Measurements from ENCODE around the gene SIX2.

Gene SIX2

GRCh38 chr2:45000921-45001868 is 8.1 kb downstream of the SIX2 start:
- no peak for DNase-seq (ENCODE audit: low read depth)

GRCh38 chr2:45000341-45000901 is 8.8 kb downstream of the SIX2 start:
- no peak for DNase-seq (ENCODE audit: low read depth)

DNA sequence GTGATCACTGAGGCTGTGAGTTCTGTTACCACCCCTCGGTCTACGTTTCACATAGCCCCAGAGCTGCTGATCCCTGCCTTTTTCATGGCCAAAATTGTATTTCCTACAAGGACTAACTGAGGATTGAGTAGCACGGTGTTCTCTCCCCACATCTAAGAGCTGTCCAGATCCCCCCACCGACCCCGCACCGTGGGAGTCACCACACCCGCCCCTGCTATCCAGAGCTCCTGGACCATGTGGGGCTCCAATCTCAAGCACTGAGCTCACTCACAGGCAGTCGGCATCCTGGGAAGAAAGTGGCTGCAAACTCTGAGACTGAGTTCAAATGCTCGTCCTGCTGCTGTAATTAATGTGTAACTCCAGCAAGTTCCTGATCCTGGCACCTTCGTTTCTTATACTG is 9.7 kb downstream of the SIX2 start:
- DNase-seq (ENCODE audit: low read depth) = no peak

DNA sequence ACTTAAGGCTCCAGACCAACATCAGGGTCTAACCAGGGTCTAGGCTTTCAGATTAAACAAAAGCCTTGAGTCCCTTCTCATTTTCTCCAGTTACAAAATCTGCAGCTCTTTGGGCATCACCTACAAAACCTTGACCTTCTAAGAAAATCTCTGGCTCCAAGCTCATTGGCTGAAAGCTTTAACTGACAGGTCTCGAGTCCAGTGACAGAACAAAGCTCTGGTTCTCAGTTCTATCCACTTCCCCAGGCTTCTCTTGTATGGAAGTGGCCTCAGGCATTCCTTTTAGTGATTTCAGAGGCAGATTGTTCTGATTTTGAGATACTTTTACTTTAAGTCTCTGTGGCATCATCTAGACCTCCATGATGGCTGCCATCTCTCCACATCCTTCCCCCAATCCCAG is 11.3 kb downstream of the SIX2 start:
- no peak for DNase-seq (ENCODE audit: low read depth)

DNA sequence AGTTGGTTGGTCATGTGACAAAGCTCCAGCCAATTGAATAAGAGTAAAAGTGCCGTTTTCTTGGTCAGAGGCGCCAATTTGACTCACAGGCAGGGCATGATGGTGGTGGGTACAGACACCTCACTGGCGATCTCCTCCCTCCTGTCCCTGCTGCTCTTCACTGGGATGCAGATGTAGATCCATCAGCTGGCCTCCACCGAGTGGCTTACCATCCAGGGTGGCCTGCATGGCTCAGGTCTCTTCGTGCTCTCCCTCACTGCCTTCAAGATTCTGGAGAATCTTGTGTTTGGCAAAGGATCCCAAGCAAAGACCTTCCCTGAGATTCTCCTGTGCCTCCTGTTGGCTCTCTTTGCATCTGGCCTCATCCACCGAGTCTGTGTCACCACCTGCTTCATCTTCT is 12.9 kb downstream of the SIX2 start:
- DNase-seq (ENCODE audit: low read depth) = no peak

- DNase-seq (ENCODE audit: low read depth) = no peak
Measured at GRCh38 chr2:44994377-44994776, 14.9 kb downstream of the SIX2 start.

GRCh38 chr2:44989176-44989575 is 20.1 kb downstream of the SIX2 start:
- DNase-seq (ENCODE audit: low read depth) = no peak

GRCh38 chr2:44983836-44984604 is 25.2 kb downstream of the SIX2 start:
- DNase-seq (ENCODE audit: low read depth) = no peak

DNA sequence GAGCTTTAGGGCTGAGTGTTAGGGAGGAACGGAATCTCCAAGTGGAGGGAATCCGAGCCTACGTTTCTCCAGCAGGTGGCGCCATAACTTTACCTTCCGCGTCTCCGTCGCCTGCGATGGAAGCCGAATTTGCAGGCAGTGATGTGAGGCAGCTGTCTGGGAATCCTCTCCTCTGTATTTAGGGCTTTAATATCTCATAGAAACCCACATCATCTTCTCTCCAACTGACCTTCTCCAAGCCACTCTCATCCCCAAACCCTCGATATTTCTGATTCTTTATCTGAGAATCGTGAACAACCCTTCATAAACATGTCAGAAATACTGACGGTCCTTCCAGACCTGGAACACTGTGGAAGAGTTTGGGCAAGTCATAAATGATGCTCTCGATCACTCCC is 27.5 kb downstream of the SIX2 start:
- peak; percentile 69 for DNase-seq (ENCODE audit: low read depth)

DNA sequence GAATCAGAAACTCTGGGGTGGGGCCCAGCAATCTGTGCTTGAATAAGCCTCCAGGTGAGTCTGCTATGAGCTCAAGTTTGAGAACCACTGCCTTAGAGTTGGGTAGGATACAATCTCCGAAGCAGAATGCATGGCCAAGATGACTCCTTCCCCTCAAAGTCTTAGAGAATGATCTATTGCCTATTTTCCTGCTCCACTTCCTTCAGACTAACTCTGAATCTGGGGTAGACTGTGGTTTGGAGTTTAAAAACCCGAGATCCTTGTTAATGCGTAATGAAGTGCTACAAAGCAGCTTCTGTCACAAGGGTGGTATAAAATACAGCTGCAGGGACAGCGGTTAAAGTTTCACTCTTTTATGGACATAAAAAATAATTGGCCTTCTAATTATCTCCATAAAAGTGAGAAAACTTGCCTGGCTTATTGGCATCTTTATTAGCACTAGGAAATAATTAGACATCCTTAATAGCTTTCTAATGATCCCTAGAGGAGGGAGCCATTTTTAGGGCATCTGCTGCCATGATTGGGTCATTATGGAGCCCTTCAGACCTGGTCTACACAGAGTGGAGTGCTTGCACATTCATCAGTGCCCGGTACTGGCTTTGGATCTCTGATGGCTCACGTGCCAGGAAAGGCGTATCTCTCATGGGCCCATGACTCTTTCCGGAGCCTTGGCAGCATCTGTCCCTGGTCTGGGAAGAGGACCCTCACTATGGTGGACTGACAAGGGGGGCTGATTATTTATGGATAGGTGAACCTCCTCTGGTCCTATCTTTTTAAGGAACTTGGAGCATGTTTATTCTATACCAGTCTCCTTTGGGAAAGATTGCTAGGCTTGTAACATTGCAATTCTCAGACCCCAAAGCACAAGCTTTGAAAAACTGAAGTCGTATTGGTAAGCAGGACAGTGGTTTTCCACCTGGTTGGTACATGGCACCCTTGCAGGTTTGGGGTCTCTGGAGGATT is 28.2 kb downstream of the SIX2 start:
- DNase-seq (ENCODE audit: low read depth) = no peak

GRCh38 chr2:44979581-44979980 is 29.7 kb downstream of the SIX2 start:
- no peak for DNase-seq (ENCODE audit: low read depth)

DNA sequence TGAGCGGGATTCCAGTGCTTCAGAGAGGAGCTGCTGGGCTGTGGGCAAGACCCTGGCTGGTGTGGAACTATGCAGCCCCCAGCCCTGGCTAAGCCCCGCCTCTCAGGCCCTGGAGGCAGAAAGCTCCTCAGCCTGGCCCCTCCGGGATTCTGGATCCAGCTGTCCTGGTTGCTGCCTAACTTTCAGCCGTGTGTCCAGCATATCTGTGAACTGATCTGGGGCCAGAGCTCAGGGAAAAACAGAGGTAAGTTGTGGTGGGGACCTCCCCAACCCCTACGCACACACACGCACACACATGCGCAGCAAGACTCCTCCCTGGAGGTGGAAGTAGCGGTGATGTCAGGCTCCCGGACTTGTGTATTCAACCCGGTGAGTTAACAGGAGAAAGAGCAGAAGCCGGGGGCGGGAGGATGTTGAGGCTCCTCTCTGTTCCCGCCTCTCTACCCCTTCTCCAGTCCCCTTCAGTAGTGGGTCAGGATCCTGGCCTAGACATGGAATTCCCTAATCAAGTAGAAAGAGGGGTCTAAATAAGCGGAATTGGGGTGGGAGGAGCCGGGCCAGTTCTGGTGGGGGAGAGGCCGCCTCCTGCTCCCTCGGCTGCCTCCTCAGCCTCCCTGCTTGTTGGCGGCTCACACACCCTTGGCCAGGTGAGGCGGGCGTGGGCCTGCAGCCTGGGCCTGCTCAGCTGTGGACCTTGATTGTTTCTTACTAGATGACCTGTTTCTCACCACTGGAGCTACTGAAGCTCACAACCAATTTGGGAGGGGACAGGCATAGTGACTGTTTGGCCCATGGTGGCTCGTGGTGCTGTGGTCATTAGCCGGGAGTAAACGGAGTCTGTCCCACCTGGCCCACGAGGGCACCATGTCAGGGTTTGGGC is 33.4 kb downstream of the SIX2 start:
- no peak for DNase-seq (ENCODE audit: low read depth)

DNA sequence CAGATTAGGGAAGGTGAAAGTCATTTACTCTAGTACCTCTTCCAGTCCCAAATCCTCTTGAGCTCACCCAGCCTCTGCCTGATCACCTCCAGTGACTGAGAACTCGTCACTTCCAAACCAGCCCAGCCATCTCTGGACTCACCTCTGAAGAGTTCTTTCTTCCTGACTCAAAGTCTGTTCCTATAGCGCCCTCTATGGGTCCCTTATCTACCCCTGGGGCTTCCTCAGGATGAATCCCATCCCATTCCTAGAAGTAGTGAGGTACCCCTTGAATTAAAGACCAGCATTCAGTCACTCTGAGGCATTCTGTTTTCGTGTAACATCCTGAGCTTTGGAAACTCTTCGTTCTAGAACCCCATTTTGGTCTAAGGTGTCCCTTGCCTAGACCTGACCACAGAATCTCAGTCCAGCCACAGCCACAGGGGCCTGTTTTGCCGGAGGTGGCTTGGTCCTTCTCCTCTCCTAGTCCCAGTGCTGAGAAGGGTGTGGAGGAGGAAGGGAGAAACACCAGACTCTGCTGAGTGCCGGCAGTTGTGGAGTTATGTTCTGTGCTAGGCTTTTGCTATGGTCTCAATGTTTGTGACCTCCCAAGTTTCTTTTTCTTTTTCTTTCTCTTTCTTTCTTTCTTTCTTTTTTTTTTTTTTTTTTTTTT is 35.1 kb downstream of the SIX2 start:
- no peak for DNase-seq (ENCODE audit: low read depth)

GRCh38 chr2:44972771-44973535 is 36.3 kb downstream of the SIX2 start:
- DNase-seq (ENCODE audit: low read depth) = no peak

DNA sequence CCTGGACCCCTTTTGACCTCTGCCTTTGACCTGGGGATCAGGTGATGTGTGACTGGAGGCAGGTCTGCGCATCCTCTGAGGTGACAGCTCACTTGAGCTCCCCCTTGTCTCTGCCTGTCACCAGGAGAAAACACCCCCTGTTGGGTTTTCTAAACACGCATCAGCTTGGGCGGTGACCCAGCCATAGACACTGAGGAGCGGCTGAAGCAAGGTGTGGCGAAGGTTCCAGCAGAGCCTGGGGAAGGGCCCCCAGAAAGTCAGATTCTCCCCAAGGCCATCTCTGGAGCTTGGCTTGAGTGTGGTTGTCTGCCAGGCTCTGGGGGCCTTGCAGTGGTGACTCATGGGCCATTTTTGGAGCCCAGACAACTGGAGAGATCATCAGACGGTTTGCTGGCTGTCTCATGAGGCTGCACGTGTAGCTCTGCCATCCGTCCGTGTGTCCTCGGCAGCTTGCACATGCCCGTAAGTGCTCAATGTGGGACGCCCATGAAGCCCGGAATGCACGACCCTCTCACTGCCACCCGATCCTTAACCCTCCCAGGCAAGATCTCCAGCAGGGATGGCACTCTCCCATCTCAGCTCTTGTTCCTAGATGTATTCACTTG is 38.3 kb downstream of the SIX2 start:
- DNase-seq (ENCODE audit: low read depth) = no peak

DNA sequence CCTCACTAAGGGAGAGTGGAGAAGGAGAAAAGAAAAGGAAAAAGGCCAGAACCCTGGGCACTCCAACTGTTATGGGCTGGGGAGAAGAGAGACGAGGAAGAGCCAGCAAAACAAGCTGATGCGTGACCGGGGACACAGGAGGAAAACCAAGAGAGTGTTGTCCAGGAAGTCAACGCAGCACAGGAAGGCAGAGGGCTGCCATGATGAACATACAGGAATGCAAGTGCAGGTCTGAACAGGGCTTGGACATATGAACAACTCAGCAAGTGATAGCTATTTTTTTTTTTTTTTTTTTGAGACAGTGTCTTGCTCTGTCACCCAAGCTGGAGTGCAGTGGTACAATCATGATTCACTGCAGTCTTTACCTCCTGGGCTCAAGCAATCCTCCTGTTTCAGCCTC is 39.3 kb downstream of the SIX2 start:
- no peak for DNase-seq (ENCODE audit: low read depth)

DNA sequence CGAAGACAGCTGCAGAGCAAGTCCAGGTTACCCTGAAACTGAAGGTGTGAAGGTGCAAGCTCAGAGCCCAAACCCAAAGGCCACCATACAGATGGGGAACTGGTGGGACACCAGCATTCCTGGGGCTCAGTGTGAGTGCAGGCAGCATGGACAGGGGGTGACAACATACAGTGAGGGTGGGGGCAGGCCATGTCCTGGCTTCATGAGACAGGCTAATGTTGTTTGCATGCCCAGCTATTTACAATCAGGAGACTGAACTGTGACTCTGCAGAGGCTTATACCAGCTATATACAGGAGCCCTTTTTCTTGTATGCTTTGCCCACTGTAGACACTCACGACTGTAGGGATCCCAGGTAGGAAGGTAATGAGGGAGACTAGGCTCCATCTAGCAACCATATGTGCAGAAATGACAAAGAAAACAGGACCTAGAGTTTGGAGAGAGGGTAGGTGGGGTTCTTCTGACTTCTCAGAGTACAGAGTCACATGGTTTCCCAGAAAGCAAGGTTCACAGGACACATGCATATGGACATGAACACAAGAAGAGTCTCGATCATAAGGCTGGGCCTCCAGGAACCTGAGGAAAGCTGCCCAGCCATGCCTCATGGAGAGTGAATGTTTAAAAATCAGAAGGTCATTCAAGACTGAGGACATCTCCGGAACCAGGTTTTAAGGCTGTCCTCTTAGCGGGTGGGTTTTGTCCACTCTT is 41.4 kb downstream of the SIX2 start:
- no peak for DNase-seq (ENCODE audit: low read depth)

GRCh38 chr2:44967056-44967455 is 42.2 kb downstream of the SIX2 start:
- DNase-seq (ENCODE audit: low read depth) = no peak

All from activated T-cell treated with anti-CD3 and anti-CD28 coated beads for 1 hour (primary cell).